Gastrocnemius medialis (tissue), 4 donors: ENCODE results near the gene SECISBP2.

Source experiments
- POLR2A ChIP-seq, 2 donors: fragments of 450-650 bp; IDR thresholded peaks; one replicate each; pipeline ENCODE4 v1.6.1; 2017; ENCODE audit warnings: antibody characterized with exemption in 2 of 2, mild to moderate bottlenecking in 2 of 2, moderate library complexity in 2 of 2
- TF ChIP-seq, protein P1 (sequence below), 5 experiments: fragments of 450-650 bp in 3 of 5; fragments of 200-600 bp in 2 of 5; sonication (generic) in 2 of 5; IDR thresholded peaks in 4 of 5; conservative IDR thresholded peaks in 1 of 5; 1 replicate in 4 of 5; 2 replicates in 1 of 5; pipeline ENCODE4 v1.5.1; 2016 to 2019; ENCODE audit warnings: antibody characterized with exemption in 5 of 5, mild to moderate bottlenecking in 3 of 5, moderate library complexity in 3 of 5

DNA sequence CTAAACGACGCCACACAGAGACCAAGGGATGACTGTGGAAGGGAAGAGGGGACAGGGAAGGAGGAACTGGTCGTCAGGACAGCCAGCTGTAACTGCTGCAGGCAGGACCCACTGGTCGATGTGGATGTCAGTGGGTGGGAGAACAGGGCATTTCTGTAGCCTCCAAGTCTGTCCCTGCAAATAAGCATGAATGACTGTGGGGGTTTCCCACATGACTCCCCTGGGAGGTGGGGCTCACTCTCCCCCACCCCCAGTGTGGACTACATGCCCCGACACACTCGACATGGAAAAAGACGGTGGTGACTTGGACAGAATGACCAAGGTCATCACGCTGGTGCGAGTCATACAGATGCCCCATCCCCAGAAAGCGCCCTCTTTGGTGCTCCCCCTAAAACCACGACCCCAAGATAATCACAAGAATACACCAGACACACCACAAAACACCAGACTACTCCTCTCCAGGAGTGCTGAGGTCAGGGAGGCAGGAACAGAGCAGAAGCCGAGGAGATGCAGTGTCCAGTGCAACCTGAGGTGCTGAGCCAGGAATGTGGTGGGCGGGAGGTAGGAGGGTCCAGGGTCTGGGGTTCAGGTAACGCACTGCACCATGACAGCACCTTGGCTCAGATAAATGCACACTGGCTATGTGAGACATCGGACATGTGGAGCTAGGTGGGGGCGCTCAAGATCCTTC is 64.9 kb downstream of the SECISBP2 start:
- TF ChIP-seq, protein P1, sequence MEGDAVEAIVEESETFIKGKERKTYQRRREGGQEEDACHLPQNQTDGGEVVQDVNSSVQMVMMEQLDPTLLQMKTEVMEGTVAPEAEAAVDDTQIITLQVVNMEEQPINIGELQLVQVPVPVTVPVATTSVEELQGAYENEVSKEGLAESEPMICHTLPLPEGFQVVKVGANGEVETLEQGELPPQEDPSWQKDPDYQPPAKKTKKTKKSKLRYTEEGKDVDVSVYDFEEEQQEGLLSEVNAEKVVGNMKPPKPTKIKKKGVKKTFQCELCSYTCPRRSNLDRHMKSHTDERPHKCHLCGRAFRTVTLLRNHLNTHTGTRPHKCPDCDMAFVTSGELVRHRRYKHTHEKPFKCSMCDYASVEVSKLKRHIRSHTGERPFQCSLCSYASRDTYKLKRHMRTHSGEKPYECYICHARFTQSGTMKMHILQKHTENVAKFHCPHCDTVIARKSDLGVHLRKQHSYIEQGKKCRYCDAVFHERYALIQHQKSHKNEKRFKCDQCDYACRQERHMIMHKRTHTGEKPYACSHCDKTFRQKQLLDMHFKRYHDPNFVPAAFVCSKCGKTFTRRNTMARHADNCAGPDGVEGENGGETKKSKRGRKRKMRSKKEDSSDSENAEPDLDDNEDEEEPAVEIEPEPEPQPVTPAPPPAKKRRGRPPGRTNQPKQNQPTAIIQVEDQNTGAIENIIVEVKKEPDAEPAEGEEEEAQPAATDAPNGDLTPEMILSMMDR (IDR thresholded peaks at IDR 0.05 in 4 of 5, conservative IDR thresholded peaks at IDR 0.05 in 1 of 5) = no peak
- TF ChIP-seq POLR2A (IDR thresholded peaks at IDR 0.05) = no peak
